ENCODE results near the gene DNAJC1. TPM values are rescaled to one million over a fixed set of nuclear protein-coding genes. Genes with fewer than 3 reads are reported as not detected.

Gene DNAJC1
- total and polyA plus RNA-seq, 2 of the 8 experiments (the other 6 are each of a cell fraction or from before 2014, with no cell fraction given) = 6.8 to 14.8 TPM

- TF ChIP-seq, protein P1, sequence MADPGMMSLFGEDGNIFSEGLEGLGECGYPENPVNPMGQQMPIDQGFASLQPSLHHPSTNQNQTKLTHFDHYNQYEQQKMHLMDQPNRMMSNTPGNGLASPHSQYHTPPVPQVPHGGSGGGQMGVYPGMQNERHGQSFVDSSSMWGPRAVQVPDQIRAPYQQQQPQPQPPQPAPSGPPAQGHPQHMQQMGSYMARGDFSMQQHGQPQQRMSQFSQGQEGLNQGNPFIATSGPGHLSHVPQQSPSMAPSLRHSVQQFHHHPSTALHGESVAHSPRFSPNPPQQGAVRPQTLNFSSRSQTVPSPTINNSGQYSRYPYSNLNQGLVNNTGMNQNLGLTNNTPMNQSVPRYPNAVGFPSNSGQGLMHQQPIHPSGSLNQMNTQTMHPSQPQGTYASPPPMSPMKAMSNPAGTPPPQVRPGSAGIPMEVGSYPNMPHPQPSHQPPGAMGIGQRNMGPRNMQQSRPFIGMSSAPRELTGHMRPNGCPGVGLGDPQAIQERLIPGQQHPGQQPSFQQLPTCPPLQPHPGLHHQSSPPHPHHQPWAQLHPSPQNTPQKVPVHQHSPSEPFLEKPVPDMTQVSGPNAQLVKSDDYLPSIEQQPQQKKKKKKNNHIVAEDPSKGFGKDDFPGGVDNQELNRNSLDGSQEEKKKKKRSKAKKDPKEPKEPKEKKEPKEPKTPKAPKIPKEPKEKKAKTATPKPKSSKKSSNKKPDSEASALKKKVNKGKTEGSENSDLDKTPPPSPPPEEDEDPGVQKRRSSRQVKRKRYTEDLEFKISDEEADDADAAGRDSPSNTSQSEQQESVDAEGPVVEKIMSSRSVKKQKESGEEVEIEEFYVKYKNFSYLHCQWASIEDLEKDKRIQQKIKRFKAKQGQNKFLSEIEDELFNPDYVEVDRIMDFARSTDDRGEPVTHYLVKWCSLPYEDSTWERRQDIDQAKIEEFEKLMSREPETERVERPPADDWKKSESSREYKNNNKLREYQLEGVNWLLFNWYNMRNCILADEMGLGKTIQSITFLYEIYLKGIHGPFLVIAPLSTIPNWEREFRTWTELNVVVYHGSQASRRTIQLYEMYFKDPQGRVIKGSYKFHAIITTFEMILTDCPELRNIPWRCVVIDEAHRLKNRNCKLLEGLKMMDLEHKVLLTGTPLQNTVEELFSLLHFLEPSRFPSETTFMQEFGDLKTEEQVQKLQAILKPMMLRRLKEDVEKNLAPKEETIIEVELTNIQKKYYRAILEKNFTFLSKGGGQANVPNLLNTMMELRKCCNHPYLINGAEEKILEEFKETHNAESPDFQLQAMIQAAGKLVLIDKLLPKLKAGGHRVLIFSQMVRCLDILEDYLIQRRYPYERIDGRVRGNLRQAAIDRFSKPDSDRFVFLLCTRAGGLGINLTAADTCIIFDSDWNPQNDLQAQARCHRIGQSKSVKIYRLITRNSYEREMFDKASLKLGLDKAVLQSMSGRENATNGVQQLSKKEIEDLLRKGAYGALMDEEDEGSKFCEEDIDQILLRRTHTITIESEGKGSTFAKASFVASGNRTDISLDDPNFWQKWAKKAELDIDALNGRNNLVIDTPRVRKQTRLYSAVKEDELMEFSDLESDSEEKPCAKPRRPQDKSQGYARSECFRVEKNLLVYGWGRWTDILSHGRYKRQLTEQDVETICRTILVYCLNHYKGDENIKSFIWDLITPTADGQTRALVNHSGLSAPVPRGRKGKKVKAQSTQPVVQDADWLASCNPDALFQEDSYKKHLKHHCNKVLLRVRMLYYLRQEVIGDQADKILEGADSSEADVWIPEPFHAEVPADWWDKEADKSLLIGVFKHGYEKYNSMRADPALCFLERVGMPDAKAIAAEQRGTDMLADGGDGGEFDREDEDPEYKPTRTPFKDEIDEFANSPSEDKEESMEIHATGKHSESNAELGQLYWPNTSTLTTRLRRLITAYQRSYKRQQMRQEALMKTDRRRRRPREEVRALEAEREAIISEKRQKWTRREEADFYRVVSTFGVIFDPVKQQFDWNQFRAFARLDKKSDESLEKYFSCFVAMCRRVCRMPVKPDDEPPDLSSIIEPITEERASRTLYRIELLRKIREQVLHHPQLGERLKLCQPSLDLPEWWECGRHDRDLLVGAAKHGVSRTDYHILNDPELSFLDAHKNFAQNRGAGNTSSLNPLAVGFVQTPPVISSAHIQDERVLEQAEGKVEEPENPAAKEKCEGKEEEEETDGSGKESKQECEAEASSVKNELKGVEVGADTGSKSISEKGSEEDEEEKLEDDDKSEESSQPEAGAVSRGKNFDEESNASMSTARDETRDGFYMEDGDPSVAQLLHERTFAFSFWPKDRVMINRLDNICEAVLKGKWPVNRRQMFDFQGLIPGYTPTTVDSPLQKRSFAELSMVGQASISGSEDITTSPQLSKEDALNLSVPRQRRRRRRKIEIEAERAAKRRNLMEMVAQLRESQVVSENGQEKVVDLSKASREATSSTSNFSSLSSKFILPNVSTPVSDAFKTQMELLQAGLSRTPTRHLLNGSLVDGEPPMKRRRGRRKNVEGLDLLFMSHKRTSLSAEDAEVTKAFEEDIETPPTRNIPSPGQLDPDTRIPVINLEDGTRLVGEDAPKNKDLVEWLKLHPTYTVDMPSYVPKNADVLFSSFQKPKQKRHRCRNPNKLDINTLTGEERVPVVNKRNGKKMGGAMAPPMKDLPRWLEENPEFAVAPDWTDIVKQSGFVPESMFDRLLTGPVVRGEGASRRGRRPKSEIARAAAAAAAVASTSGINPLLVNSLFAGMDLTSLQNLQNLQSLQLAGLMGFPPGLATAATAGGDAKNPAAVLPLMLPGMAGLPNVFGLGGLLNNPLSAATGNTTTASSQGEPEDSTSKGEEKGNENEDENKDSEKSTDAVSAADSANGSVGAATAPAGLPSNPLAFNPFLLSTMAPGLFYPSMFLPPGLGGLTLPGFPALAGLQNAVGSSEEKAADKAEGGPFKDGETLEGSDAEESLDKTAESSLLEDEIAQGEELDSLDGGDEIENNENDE (IDR thresholded peaks at IDR 0.05; ENCODE audit: insufficient replicate concordance, low read length) = peak; percentile 22
- TF ChIP-seq POU5F1 (IDR thresholded peaks at IDR 0.05; ENCODE audit: low read depth, low read length) = no peak
- no peak for TF ChIP-seq TAF7 (optimal IDR thresholded peaks at IDR 0.05; ENCODE audit: borderline replicate concordance, low read depth, low read length)
- no peak for TF ChIP-seq MAX (IDR thresholded peaks at IDR 0.05)
- TF ChIP-seq SAP30 (IDR thresholded peaks at IDR 0.05; ENCODE audit: insufficient read depth, insufficient replicate concordance, low read length) = peak; percentile 51
- TF ChIP-seq CBX5 (IDR thresholded peaks at IDR 0.05; ENCODE audit: low read depth, low read length) = no peak
- TF ChIP-seq SRF (IDR thresholded peaks at IDR 0.05; ENCODE audit: low read depth, low read length) = no peak
- no peak for TF ChIP-seq CBX8 (IDR thresholded peaks at IDR 0.05; ENCODE audit: borderline replicate concordance, low read depth, low read length)
- 0 out of 2 replicates have a peak, but pooled peaks have one; percentile 42 for TF ChIP-seq SP4 (IDR thresholded peaks at IDR 0.05; ENCODE audit: low read length)
- no peak for TF ChIP-seq KDM4A (IDR thresholded peaks at IDR 0.05; ENCODE audit: low read depth, low read length, severe bottlenecking)
- no peak for TF ChIP-seq RBBP5 (IDR thresholded peaks at IDR 0.05; ENCODE audit: borderline replicate concordance, low read depth, low read length)
- no peak for TF ChIP-seq BACH1 (IDR thresholded peaks at IDR 0.05; ENCODE audit: low read length)
Measured at GRCh38 chr10:21807180-21807579, 196.3 kb downstream of the DNAJC1 start (continued).
